SJSA1 (cell line): ENCODE results near the gene POU2AF1. TPM values are rescaled to one million over a fixed set of nuclear protein-coding genes. Genes with fewer than 3 reads are reported as not detected.
"Not testable (repeated sequence)": the region's sequence is repeated elsewhere in the genome, so short reads cannot be mapped to it uniquely, and the experiment has no call there.

Experiments
- DNase-seq, 2 experiments: peaks; one replicate each; pipeline ENCODE4 v3.0.0-alpha.2; 2015 to 2020; ENCODE audit warnings: low spot score in 2 of 2, low read depth in 1 of 2
- H3K27ac ChIP-seq: fragments of 250-450 bp; sonication (Bioruptor Pico); 2 replicates; pipeline ENCODE4 v1.5.1; 2020; ENCODE audit warnings: mild to moderate bottlenecking, moderate library complexity
- H3K27me3 ChIP-seq: fragments of 250-450 bp; sonication (Bioruptor Pico); replicated peaks from 2 replicates; pipeline ENCODE4 v1.5.1; 2020; ENCODE audit warnings: mild to moderate bottlenecking, moderate library complexity
- H3K36me3 ChIP-seq: fragments of 250-450 bp; sonication (Bioruptor Pico); 2 replicates; pipeline ENCODE4 v1.5.1; 2020; ENCODE audit warnings: mild to moderate bottlenecking
- H3K4me1 ChIP-seq: fragments of 250-450 bp; sonication (Bioruptor Pico); replicated peaks from 2 replicates; pipeline ENCODE4 v1.6.1; 2021; ENCODE audit warnings: mild to moderate bottlenecking
- H3K4me3 ChIP-seq: fragments of 250-450 bp; sonication (Bioruptor Pico); 2 replicates; pipeline ENCODE4 v1.5.1; 2020; ENCODE audit warnings: mild to moderate bottlenecking
- H3K9me3 ChIP-seq: fragments of 250-450 bp; sonication (Bioruptor Pico); replicated peaks from 2 replicates; pipeline ENCODE4 v1.5.1; 2020; ENCODE audit warnings: mild to moderate bottlenecking
- total RNA-seq: library from RNA; depleted of rRNA; stranded (reverse); fragments of >200 nt; shearing (Covaris generic); gene quantifications from 2 replicates; pipeline ENCODE4 v1.2.3, GENCODE V29; 2014

POU2AF1 gene
- total RNA-seq, 1 experiment from 2014 or later, result not detected

DNA sequence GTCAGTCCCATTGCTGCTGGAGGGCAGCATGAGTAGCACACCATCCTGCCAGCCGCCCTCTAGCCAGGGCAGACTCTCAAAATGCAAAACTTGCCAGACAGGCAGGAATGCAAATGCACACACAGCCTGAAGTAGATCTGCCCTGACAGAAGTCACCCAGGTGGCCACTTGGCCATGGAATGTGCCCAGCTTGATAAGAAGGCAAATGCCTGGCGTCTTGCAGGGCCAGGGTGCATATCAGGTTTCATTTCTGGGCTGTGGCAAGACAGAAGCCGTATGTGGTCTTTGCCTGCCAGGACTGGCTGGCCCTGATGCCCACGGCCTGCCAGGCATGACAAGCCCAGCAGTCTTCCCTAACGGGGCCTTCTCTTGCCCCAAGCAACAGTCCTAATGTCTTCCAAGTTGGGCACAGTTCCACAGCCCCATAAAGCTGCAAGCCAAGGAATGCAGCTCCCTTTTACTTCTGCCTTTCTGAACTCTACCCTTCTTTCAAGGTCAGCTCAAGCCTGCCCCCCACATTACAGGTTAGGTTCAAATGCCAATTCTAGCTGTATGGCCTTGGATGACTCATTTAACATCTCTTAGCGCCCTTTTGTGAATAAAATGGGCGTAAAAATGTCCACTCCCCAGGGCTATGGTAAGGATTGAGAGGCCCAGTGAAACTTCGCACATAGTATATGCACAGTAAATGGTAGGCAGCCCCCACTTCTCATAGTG lies 51.0 kb downstream of the POU2AF1 start:
- Histone ChIP-seq H3K36me3 (no peaks in the 10 kb centered on the region), H3K4me3 (no peak overlapping the region), H3K27ac (no peak overlapping the region), H3K27me3 (no peaks in the 10 kb centered on the region), H3K4me1 (peaks cover 8% of the 10 kb centered on the region), H3K9me3 (no peaks in the 10 kb centered on the region)
- no peak for DNase-seq

DNA sequence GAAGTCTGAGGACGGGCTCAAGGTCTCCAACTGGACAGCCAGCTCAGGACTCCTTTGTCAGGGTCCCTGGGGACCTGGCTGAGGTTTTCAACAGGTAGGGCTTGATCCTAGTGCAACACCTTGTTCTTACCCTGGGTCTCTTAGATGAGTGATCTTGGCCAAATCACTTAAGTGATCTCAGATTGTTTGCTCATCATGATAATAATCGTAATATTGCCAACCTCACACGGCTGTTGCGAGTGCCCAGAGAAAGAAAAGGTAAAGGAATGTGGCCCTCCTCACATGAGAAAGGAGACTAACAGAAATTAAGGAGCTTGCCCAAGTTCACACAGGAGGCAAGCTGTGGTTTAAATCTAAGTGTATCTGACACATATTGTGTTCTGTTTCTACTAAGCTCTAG lies 52.3 kb downstream of the POU2AF1 start:
- Histone ChIP-seq H3K4me3 (no peak overlapping the region), H3K27ac (no peak overlapping the region), H3K27me3 (no peaks in the 10 kb centered on the region), H3K4me1 (peaks cover 8% of the 10 kb centered on the region), H3K9me3 (no peaks in the 10 kb centered on the region), H3K36me3 (no peaks in the 10 kb centered on the region)
- DNase-seq, result no peak

DNA sequence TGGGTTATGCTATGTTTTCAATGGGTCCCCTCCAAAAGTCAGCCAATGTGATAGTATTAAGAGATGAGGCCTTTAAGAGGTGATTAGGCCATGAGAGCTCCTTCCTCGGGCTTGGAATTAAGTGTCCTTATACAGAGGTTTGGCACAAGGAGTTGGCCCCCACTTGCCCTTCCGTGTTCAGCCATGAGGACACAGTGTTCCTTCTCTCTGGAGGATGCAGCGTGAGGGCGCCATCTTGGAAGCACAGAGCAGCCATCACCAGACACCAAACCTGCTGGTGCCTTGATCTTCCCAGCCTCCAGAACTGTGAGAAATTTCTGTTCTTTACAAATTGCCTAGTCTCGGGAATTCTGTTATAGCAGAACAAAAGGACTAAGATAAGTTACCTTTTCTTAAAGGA lies 53.8 kb downstream of the POU2AF1 start:
- Histone ChIP-seq H3K27ac (no peak overlapping the region), H3K4me3 (no peak overlapping the region), H3K36me3 (no peaks in the 10 kb centered on the region), H3K27me3 (no peaks in the 10 kb centered on the region), H3K4me1 (peaks cover 8% of the 10 kb centered on the region), H3K9me3 (no peaks in the 10 kb centered on the region)
- DNase-seq, result no peak

DNA sequence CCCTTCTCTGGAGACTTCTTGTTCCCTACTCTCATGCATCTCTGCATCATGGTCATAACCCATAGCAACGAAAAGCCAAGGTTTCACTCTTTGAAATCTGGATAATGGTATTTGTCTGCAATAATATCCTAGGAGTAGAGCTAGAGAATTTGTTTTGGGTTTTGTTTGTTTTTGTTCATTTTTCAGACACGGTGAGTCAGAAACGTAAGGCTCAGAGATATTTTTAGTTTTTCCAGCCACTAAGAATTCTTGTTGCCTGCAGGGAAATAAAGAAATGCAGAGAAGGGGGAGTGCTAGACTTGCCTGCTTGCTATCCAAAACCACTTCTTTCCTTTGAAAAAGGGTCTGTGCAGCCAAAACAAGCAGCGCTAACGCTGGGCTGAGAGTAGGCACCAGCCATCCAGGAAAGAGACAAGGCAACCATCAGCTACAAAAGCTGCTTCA lies 54.8 kb downstream of the POU2AF1 start:
- Histone ChIP-seq H3K27me3 (no peaks in the 10 kb centered on the region), H3K9me3 (no peaks in the 10 kb centered on the region), H3K4me1 (peaks cover 8% of the 10 kb centered on the region), H3K27ac (0 out of 2 replicates have a peak overlapping the region, but pooled peaks have one; percentile 8), H3K4me3 (no peak overlapping the region), H3K36me3 (no peaks in the 10 kb centered on the region)
- DNase-seq, result peak in 1 of 2 experiments; percentile 60

DNA sequence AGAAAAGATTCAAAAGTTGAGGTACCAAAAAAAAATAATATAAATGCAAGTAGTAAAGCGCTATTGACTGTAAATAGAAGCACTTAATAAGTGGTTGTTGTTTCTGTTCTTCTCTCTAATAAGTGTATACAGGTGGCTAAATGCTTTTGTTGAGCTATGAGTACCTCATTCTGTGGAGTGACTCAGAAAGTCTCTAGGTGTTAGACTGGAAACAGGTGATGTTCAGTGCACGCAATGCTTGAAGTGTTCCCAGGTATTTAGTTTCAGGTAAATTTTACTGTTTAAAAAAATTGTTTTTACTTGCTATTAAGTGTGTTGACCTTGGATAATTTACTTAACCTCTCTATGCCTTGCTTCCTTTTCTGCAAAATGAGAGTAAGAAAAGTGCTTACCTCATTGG lies 56.5 kb downstream of the POU2AF1 start:
- no peak overlapping the region for H3K4me3 ChIP-seq
- H3K36me3 ChIP-seq, result no peaks in the 10 kb centered on the region
- H3K27me3 ChIP-seq, result no peaks in the 10 kb centered on the region
- no peaks in the 10 kb centered on the region for H3K9me3 ChIP-seq
- no peak overlapping the region for H3K27ac ChIP-seq
- peaks cover 8% of the 10 kb centered on the region for H3K4me1 ChIP-seq
- DNase-seq, result no peak

DNA sequence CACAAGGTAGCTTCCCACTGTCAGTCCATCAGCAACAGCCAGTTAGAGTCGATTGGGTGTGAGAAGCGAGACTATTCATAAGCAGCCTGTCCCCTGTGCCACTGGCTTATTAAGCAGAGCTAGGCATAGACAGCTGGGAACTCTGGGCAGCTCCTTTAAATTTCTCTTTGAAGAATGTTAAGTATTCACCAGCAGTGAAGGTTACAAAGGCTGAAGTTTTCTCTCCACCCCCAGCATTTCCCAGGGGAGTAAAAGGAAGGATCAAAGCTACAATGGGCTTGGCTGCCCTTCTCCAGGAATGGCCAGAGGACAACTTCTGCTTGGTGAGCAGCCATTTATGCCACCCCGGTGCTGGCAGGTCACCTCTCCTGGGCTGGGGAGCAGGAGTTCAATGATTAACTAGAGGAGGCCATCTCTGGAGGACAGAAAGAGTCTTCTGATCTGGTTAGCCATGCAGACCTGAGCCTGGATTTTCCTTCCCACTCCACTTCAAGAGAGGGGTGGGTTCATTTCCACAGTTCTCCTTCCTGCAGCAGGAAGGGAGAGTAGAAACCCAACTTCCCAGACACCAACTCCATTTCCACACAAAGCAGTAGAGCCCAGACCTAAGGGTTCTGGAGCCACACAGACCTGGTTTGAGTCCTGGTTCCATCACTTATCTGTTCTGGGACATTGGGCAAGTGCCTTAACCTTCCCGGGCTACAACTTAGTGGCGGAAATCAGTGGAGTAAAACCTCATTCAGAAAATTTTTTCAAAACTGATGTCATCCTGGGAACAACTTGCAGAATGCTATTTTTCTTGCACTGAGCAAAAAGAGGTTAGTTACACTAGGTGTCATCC lies 58.1 kb downstream of the POU2AF1 start:
- Histone ChIP-seq H3K36me3 (no peaks in the 10 kb centered on the region), H3K27me3 (no peaks in the 10 kb centered on the region), H3K4me1 (peaks cover 8% of the 10 kb centered on the region), H3K27ac (no peak overlapping the region), H3K9me3 (no peaks in the 10 kb centered on the region), H3K4me3 (no peak overlapping the region)
- DNase-seq, result no peak

DNA sequence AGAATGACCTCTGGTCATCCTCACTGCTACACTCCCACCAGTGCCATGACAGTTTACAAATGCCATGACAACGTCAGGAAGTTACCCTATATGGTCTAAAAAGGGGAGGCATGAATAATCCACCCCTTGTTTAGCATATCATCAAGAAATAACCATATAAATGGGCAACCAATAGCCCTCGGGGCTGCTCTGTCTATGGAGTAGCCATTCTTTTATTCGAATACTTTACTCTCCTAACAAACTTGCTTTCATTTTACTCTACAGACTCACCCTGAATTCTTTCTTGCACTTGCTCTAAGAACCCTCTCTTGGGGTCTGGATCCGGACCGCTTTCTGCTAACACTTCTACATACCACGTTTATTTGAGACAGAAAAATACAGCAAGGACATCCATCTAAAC lies 58.9 kb downstream of the POU2AF1 start:
- not testable (repeated sequence) for H3K27ac ChIP-seq, H3K9me3 ChIP-seq, H3K4me3 ChIP-seq, DNase-seq, H3K36me3 ChIP-seq, H3K4me1 ChIP-seq, H3K27me3 ChIP-seq

DNA sequence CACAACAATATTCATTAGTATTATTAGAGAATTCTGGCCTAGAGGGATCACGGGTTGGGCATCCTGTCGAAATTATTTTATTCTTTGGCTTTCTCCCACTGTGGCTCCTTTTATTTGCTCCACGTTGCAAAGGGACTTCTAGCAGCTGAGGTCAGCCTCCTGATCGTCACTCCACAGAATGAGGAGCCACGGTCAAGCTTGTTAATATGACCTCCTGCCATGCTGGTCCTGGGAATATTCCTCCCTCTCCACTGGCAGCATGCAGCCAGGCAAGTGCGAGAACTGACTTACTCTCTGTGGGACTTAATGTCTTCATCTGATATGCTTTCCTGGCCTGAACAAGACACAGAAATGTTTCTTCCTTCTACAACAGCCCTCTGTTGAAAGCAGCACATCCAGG lies 59.8 kb downstream of the POU2AF1 start:
- no peaks in the 10 kb centered on the region for H3K9me3 ChIP-seq
- H3K4me1 ChIP-seq, result no peaks in the 10 kb centered on the region; the same call in 1 of the 2 replicates
- no peak for DNase-seq
- no peaks in the 10 kb centered on the region for H3K36me3 ChIP-seq
- no peaks in the 10 kb centered on the region for H3K27me3 ChIP-seq
- no peak overlapping the region for H3K27ac ChIP-seq
- H3K4me3 ChIP-seq, result no peak overlapping the region

DNA sequence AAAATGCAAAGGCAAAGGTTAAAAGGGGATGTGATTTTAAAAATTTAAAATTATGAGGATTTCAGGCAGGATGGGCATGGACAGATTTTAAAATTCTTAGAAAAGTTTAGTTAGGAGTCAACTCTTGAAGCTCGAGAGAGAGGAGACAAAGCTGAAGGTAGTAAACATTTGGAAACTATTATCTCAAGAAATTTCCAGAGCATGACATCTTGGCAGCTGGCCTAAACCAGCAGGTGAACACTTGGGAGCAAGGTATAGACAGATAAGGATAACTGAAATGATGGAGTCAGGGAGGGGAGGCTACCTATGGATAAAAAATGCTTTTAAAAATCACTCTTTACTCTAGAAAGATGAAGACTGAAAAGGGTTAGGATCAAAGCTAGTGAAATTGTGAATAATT lies 67.0 kb downstream of the POU2AF1 start:
- Histone ChIP-seq H3K4me3 (no peak overlapping the region), H3K27me3 (0 out of 2 replicates have a peak, but pooled peaks cover under 1% of the 10 kb centered on the region), H3K36me3 (no peaks in the 10 kb centered on the region), H3K9me3 (no peaks in the 10 kb centered on the region), H3K4me1 (no peaks in the 10 kb centered on the region), H3K27ac (no peak overlapping the region)
- no peak for DNase-seq

DNA sequence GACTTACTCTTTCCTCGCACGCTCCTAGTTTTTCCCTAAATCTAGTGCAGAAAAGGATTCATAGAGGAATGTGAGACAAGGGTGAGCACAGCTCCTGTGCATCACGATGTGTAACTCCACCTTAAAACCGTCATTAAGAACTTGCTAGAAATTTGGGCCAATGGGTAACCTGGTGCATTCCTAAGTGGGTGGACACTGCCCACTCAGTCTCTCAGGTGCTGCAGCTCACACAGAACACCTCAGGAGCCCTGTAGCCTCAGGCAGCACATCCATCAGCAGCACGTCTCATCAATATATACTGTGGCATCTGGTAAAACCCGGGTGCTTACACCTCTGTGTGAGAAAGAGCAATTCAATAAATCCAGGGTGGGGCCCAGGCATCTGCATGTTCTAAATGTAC lies 68.4 kb downstream of the POU2AF1 start:
- Histone ChIP-seq H3K4me1 (no peaks in the 10 kb centered on the region), H3K4me3 (no peak overlapping the region), H3K27me3 (0 out of 2 replicates have a peak, but pooled peaks cover 5% of the 10 kb centered on the region), H3K9me3 (no peaks in the 10 kb centered on the region), H3K36me3 (no peaks in the 10 kb centered on the region), H3K27ac (no peak overlapping the region)
- DNase-seq, result no peak

DNA sequence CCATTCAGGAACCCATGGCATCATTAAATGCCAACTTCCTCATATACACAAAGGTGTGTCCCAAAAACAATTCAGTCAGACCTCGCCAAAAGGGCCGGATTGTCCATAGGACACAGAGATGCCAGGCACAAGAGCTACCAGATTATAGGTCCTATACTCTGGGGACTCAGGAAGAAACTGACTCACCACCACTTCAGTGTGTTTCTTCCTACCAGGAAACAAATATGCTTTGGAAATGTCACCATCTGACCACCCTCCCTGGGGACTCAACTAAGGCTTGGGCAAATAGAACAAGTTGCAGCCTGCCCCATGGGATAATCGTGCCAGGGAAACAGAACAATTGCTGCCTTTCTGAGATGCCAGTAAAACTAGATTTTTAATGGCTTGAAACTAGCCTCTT lies 69.0 kb downstream of the POU2AF1 start:
- no peak overlapping the region for H3K27ac ChIP-seq
- no peaks in the 10 kb centered on the region for H3K4me1 ChIP-seq
- DNase-seq, result no peak
- H3K9me3 ChIP-seq, result no peaks in the 10 kb centered on the region
- H3K4me3 ChIP-seq, result no peak overlapping the region
- 0 out of 2 replicates have a peak, but pooled peaks cover 5% of the 10 kb centered on the region for H3K27me3 ChIP-seq
- H3K36me3 ChIP-seq, result no peaks in the 10 kb centered on the region

DNA sequence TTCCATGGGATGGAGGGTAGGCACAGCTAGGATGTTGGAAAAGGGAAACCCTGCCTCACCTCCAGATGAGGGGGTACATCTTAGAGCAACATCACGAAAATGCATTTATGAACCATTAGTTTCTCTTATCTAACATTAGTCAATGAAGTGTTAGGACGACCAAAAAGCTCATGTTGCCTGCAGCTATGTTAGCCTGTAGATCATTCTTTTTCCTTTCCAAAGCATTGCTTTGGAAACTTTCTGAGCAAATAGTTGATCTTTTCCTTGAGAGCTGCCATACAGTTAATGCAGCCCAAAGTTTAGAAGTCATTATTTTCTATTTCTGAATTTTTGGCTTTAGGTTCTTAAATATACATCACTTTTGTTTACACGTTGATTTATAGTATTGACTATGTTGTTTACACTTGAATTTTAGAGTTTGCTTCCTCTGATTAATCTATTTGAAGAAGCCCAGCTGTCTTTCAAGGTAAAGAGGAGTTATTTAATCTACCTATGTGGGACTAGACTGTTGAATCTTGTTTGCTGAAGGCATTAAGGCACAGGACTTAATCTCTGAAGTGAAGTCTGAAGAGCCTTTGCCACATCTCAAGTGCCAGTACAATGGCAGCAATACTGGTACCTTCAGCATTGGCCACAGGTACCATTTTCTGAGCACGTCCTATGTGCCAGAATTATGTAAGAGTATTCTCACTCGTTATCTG lies 69.7 kb downstream of the POU2AF1 start:
- DNase-seq, result no peak
- Histone ChIP-seq H3K27me3 (0 out of 2 replicates have a peak, but pooled peaks cover 5% of the 10 kb centered on the region), H3K27ac (no peak overlapping the region), H3K9me3 (no peaks in the 10 kb centered on the region), H3K4me3 (no peak overlapping the region), H3K36me3 (no peaks in the 10 kb centered on the region), H3K4me1 (no peaks in the 10 kb centered on the region)

DNA sequence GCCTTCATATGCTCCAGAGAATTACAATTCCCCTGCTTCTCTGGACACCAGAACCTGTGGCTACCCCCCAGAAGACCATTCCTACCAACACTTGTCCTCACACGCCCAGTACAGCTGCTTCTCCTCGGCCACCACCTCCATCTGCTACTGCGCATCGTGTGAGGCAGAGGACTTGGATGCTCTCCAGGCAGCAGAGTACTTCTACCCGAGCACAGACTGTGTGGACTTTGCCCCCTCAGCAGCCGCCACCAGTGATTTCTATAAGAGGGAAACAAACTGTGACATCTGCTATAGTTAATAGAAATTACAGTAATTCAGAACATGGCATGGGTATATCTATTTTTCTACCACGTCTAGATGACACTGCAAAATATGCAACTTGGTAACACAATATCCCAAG lies 70.9 kb downstream of the POU2AF1 start:
- Histone ChIP-seq H3K9me3 (no peaks in the 10 kb centered on the region), H3K27me3 (0 out of 2 replicates have a peak, but pooled peaks cover 5% of the 10 kb centered on the region), H3K36me3 (no peaks in the 10 kb centered on the region), H3K4me1 (no peaks in the 10 kb centered on the region), H3K27ac (no peak overlapping the region), H3K4me3 (no peak overlapping the region)
- no peak for DNase-seq
